Measurements from ENCODE around the gene TSPAN10.
A peak's percentile ranks its signal among the peaks of the same experiment; 100 is the strongest.
"Not testable (repeated sequence)": the region's sequence is repeated elsewhere in the genome, so short reads cannot be mapped to it uniquely, and the experiment has no call there.

The TSPAN10 gene

DNA sequence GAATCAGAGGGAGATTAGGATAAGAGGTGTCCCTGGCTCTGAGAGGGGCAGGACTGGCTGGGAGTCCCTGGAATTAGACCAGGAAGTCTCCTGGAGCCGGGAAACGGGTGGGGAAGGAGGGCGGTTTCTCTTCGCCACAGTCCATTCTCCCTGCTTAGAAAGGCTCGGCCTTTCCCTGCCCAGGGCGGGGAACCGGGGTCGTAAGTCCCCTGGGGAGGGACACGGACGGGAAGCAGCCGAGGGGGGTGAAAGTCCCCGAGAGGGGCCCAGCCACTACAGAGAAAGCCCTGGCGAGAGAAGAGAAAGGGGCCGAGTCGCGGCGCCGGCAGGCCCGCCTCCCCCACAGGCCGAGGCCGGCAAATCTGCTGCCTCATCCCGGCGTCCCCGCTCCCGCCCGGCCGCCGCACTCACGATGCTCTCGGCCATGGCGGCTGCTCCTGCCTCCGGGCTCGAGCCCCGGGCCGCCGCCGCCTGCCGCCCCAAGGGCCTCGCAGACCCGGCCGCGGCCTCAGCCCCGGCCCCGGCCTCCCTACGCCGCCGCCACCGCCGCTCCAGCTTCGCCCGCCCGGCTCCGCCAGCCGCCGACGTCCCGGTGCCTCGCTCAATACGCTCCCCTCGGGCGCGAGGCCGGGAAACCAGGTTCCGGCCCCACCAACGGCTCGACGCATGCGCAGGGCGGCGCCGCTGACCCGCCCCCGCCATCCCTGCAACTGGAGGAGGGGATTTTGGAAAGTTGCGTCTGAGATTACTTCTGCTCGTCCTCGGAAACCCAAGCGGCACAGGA lies at the start of gene TSPAN10, which contains the start of gene NPLOC4:
Gene TSPAN10, plus strand, starts transcription at position 692 of the 784 bp plus-strand sequence. CDS start 5,217 bp downstream, outside the sequence.
Gene NPLOC4, minus strand, starts transcription at position 608 of the 784 bp plus-strand sequence. Its CDS starts 182 bp downstream, at position 426.
- DNase-seq = peak; percentile 91 to 94

DNA sequence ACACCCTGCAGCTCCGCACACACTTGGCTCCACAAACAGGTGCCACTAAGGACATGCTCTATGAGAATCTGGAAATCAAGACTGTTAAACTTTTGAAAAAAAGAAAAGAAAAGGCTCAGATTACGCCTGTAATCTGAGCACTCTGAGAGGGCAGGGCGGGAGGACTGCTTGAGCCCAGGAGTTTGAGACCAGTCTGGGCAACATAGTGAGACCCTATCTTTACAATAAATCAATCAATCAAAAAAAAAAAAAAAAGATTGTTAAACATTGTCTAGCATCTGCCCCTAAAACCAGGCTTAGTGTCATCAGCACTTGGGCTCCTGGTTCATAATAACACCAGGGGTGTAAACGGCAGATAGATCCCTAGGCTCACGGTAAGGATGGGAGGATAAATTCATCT lies 47.4 kb upstream of the TSPAN10 start:
- DNase-seq = no peak

DNA sequence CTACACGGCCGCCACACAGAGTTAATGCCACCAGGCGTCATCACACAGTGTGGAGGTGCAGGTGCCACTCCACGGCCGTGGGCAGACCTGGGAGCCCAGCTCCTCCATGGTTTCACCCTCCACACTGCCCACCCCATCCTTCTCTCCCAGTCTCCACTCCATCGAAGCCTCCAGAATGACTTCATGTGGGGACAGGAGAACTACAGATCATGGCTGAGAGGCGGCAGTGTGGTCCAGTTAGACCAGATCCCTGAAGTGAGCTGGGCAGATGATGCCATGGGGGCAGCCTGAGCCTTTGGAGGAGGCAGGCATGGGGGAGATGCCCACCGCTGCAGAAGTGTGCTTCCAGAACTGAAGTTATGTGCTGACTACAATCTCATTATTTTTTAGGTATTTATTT lies 46.9 kb upstream of the TSPAN10 start:
- DNase-seq = no peak

DNA sequence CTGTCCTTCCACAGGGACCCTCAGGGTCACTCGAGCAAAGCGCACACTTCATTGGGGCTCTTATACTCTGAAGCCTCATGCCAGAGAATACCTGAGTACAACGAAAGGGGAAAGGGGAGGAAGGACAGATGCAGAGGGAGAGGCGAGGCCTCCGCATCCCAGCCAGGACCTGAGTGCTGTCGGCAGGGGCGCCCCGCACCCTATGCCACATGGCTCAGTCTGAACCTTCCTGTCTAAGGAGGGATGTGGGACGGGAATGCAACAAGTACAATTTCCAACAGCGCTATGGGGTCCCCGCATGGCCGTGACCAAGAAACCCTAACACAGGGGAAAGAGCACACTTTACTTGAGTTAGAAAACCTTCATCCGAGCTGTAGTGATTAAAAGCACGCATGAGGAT lies 45.0 kb upstream of the TSPAN10 start:
- no peak for DNase-seq

DNA sequence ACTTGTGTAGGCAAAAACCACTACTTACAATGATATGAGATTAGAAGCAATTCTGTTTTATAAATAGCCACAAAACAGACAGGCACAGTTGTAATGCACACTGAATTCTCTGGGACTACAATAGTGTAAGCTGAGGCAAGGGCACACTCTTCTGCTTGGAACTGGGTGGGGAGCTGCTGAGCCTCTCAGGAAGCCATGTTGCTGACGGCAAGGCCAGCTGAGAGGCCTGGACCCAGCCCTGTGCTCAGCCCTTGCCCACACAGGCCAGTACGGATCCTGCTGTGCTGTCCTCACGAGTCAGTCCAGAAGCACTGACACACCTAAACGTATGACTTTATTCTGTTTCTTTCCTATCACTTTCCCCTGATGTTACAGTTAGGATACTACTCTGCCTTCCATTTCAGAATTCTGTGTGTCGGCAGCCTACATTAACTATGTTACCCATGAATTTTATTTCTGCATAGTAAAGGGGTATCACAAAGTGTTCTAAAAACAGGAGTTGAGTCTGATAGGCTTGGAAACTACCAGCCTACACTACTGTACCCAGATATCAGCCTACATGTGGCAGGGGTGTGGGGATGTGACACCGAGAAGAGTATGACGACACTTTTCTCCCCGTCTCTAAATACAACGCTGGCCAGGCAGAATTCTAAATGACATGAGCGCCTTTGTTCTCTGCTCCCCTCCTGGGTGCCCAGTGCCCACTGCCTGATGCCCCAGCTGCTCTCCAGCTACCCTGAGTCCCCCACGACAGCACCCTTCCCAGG lies 43.7 kb upstream of the TSPAN10 start:
- DNase-seq = no peak

DNA sequence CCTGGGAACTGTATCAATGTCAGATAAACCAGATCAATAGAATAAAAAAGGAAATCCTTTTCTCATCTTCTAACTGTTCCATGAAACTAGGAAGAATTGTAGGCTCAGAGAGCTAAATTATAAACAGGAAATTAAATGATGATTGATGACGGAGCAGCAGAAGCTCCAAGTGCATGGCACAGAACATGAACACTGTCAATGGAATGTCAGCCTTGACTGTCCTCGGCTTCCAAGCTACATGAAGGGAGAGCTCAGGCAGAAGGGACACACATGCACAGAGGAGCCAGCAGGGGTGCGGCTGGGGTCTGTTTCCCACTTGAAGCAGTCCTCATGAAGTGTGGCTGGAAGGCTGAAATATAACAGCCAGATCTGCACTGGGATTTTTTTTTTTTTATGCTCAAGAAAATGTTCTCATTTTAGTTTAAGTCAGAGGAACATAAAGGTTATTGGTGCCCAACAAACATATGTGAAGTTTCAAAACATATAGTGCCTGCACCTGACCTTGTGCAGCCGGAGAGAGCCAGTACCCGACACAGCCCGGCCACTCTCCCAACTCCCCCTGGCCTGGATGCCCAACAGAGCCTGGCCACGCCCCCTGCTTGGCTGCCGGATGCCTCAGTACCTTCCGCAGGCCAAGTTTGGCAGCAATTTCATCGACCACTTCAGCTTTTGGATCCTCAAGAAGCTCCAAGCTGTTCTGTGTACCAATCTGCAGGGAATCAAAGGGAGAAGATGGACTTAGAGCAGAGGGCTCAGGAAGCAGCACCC lies 37.1 kb upstream of the TSPAN10 start:
- no peak for DNase-seq

DNA sequence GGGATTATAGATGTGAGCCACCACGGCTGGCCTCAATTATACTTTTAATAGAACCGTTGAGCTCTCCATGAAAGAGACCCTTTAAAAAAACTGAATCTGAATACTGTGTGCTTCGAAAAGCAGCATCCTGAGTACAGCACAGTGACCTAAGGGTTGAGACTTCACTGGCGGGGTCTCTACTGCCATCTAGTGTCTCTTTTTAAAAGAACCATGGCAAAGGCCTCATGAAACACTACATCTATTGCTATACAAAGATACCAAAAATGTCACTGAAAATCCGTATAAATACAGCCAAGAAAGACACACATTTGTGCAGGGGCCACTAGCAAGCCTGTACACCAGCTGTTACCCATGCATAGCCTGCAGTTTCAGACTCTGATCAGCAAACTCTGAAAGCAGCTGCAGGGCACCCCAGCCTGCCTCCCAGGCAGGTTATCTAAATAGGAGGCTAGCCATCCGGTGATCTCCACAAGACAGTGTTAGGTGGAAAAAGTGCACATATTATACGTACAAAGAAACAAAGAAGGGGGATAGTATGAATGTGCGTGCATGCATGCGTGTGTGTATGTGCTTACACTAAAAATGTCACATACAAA lies 35.4 kb upstream of the TSPAN10 start:
- peak; percentile 27 to 43 for DNase-seq

DNA sequence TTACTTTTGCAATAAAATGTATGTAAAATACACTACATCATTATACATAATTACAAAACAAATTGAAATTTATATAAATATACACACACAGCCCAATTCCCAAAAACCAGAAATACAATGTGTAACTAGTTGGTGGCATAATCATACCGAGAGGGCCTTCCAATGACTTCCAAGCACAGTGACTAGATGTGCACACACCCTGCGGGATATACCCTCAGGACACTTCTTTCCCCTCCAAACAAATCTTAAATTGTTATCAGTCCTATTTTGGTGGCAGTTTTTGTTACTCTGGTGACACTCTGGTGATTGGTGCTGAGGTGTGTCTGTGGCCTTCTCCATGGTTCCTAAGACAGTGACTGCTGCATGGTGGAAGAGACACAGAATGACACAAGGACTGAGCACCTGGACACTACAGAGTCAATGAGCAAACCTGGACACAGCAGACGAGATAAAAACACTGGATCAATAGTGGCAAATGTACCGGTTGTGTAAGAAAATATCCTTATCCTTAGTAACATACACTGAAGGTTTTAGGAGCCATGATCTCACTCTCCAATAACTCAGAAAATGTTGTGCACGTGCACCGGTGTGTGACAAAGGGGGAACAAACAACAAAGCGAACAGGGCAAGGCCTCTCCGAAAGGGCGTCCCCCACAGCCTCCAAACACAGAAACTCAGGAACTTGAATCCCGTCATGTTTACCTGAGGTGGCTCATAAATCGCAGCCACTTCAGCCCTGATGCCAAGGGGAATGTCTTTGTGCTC lies 33.0 kb upstream of the TSPAN10 start:
- DNase-seq = no peak

DNA sequence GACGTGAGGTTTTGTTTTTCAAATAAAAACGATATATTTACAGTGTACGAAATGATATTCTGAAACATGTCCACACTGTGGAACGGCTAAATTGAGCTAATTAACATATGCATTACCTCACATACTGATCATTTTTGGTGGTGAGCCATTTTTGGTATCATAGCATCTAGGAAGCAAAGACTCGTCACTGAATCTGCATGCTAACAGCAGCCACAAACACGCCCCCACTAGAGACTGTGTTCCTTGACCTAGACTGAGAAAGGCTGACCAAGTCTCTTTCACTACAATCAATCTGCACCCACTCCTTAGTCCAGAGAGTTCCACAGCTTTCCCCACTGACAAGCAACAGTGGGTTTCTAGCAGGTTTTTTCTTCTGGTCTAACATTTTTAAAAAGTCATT lies 29.6 kb upstream of the TSPAN10 start:
- DNase-seq = no peak

DNA sequence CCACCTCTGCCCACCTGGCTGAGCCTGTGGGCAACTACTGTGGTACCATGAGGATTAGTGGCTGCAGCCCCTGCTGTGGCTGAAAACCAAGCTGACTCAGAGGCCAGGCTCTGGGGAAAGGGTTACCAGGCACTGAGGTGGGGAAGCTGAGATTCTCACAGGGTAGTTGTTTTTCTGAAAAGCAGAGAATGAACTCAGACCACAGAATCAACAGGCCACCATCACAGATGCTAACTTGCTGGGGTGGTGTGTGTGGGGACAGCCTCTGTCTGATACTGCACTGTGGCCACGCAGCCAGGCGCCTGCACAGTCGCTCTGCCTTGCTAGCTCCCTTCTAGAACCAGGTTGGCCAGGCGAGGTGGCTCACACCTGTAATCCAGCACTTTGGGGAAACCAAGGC lies 28.9 kb upstream of the TSPAN10 start:
- peak in 1 of 2 experiments; percentile 32 for DNase-seq

DNA sequence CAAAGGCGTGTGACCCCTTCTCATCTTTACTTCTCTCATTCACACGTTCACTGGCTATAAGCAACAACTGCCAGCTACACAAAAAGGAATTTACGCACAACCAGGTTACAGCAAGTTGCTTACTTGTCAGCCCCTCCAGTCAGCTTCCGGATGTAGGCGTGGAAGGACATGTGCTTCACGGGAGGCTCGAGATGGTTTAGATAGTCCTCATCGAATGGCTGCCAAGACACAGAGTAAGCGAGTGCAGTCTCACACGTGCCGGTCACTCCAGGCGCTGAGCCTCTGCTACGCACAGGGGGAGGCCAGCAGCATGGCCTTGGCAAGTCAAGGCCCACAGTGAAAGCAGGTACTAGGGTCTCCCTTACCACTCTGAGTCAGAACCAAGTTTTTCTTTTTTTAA lies 28.4 kb upstream of the TSPAN10 start:
- DNase-seq = no peak

DNA sequence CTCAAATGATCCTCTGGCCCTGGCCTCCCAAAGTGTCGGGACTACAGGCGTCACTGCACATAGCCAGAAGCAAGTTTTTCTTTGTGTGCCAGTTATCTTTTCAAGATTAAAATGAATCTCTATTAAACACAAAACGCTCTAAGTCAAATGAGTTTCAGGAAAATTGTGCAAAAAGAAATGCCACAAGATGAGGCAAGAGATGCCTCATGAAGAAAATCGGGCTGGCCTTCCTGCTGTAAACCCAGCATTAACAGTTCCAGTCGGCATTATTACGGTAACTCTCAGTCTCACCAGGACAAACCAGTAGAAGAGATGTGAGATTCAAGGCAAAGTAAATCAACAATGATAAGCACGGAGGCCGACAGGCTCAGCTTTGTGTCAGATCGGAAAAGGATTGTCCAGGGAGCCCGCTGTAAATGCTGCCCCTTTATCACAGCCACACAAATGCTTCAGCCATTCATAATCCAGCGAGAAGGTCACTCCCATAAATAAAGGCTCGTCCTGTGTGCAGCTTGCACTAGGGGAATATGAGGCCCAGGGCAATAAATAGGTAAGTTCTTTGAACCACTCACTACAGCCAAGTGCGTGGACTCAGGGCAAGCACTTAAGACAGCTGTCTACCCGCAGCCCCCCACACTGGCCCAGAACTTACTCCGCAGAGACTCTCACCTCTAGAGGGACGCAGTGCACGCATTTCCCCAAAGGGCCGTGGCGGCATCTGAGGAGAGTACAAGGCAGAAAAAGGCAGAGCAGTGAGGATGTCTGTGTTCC lies 27.3 kb upstream of the TSPAN10 start:
- DNase-seq = no peak

DNA sequence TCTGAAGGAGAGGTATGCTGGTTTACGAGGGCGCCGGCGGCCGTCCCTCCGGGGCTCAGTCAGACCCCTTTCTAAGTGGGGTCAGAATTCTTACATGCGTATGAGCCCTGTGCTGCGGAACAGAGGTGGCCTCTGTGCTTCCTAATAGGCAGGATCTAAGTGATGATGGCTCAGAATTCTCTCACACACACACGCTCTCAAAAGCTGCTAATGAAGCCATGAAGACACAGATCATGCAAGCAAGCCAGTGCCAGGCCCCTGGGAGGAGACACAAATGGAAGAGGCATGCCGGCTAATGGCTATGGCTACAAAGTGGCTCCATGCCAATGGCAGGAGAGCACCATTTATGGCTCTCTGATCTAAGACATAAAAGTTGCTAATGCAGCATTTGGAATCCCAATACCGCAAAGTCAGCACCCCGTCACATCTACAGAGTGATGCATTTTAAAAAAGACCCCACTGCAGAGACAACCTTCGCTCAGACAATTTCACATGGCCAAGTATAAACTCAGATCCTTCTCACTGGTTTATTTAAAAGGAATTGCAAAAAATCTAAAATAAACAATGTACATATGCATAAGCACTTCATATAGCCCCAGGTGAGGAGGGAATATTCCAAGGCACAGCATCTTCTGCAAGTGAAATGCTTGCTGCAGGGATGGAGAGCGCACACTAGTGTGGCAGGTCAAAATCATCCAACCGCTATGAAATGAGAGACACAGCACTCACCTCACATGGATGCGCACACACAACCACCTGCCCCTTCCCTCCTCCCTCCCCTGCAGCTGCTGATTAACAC lies 24.6 kb upstream of the TSPAN10 start:
- DNase-seq = no peak

DNA sequence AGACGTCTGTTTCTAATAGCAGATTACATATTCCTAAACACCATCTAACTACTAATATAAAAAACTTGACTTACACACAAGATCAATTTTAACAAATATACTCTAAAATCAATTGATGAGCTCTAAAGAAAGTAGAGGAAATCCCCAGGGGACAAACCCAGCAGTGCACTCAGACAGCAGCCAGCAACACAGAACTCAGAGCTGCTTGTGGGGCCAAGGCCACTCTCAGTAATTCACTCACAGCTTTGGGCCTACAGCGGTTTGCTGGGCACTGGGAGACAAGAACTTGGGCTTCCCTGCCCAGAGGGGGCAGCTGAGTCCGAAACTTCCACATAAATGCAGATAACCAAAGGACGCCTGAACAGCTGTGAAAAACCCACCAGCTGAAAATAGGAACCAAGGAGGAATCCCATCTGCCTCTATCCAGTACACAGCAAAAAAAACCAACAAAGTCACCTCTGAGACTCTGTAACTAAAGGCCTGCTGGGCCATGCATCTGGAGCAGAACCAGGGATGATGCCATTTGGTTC lies 21.5 kb upstream of the TSPAN10 start:
- no peak for DNase-seq

DNA sequence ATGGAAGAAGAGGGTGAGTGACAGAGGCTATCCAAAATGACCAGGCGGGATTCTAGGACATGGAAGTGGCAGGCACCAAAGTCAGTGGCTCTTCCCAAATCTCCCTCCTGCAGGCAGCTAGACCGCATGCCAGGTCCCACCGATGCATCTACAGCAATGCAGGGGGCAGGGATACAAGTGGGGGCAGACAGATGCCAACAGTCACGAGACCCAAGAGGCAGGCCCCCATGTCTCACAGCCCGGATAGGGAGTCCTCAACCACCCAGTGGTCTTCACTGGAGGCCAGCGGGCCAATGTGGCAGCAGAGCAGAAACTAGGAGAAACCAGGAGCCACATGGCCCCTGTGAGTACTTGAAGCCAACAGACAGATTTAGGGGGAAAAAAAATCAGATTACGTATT lies 20.1 kb upstream of the TSPAN10 start:
- no peak for DNase-seq

DNA sequence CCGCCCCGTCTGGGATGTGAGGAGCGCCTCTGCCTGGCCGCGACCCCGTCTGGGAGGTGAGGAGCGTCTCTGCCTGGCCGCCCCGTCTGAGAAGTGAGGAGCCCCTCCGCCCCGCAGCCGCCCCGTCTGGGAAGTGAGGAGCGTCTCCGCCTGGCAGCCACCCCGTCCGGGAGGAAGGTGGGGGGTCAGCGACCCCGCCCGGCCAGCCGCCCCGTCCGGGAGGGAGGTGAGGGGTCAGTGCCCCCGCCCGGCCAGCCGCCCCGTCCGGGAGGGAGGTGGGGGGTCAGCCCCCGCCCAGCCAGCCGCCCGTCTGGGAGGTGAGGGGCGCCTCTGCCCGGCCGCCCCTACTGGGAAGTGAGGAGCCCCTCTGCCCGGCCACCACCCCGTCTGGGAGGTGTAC lies 18.7 kb upstream of the TSPAN10 start:
- DNase-seq = not testable (repeated sequence)

DNA sequence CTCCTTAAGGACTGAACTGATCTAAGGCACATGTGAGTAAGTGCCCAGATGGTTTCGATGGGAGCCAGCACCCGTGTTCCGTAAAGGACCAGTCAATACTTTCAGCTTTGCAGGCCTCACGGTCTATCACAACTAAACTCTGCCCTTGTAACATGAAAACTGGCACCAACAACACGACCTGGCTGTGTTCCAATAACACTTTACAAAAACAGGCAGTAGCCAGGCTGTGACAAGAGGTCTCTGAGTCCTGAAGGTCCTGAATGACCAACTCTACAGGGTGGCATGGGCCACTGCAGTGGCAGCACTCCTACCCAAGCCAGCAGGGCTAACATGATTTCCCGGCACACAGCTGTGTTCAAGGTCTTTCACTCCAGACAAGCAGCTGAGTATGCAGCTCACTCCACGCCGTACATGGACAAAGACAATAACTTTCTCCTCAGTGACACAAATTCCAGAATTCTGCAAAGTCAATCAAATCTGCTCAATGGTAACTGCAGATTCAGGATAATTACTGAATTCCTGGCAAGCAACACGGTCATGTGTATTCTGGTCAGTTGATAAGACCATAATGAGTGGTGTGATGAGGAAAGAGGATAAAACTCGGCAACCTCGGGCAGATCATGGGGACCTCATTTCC lies 15.4 kb upstream of the TSPAN10 start:
- no peak for DNase-seq

DNA sequence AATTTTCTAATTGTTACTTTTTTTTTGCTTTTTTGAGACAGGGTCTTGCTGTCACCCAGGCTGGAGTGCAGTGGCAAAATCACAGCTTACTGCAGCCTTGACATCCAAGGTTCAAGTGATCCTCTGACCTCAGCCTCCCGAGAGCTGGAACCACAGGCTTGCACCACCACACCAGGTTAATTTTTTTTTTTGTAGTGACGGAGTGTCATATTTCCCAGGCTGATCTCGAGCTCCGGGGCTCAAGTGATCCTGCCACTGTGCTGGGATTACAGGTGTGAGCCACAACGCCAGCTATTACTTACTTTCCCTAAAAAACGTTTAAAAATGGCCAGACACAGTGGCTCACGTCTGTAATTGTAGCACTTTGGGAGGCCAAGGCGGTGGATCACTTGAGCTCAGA lies 6.7 kb upstream of the TSPAN10 start:
- DNase-seq = no peak

DNA sequence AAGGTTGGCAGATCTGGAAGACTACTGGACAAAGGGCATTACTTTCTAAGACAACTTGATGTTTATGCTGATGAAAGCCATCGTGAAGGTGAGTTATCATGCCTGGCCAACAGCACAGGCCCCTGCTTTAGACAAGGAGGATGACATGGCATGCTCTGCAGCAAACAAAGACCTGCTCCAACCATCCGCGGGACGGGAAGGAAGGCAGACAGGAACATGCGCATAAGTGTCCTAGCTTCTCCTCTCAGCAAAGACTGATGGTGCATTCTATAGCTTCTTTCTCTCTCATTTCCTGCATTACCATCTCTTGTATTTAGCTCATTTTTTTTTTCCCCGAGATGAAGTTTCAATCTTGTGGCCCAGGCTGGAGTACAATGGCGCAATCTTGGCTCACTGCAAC lies 5.5 kb upstream of the TSPAN10 start:
- no peak for DNase-seq

DNA sequence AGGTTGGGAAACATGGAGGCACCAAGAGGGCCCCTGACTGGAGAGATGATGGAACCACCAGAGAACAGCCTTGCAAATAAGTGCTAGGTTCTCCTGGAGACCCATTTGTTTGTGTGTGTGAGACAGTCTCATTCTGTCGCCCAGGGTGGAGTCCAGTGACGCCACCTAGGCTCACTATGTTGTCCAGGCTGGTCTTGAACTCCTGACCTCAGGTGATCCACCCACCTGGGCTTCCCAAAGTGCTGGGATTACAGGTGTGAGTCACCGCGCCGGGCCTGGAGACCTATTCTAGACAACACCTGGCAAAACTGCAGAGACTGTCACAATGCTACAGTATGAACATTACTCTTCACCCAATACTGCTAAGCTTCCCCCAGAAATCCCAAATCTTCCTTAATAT lies 1.6 kb upstream of the TSPAN10 start:
- no peak for DNase-seq
